Sigmoid colon (tissue), 7 donors: ENCODE measurements around the gene ZBTB39. TPM values are rescaled to one million over a fixed set of nuclear protein-coding genes. Genes with fewer than 3 reads are reported as not detected.
A peak's percentile ranks its signal among the peaks of the same experiment; 100 is the strongest.

Experiments
- DNase-seq: peaks from one replicate; pipeline ENCODE4 v3.0.0-alpha.2; 2019
- H3K27ac ChIP-seq, 4 donors: fragments of 200-600 bp; sonication (generic); one replicate each; pipeline ENCODE4 v1.5.1; 2016 to 2019; ENCODE audit warnings: mild to moderate bottlenecking in 1 of 4
- H3K27me3 ChIP-seq, 3 donors: fragments of 200-600 bp; sonication (generic); one replicate each; pipeline ENCODE4 v1.5.1; 2019; ENCODE audit warnings: mild to moderate bottlenecking in 1 of 3
- H3K36me3 ChIP-seq, 4 donors: fragments of 200-600 bp; sonication (generic); one replicate each; pipeline ENCODE4 v1.5.1; 2016 to 2019
- H3K4me1 ChIP-seq, 4 donors: fragments of 200-600 bp; sonication (generic); one replicate each; pipeline ENCODE4 v1.5.1; 2017 to 2019
- H3K4me3 ChIP-seq, 4 donors: fragments of 200-600 bp; sonication (generic); one replicate each; pipeline ENCODE4 v1.5.1; 2017 to 2019; ENCODE audit warnings: mild to moderate bottlenecking in 2 of 4, moderate library complexity in 1 of 4
- H3K9me3 ChIP-seq, 4 donors: fragments of 200-600 bp in 3 of 4; sonication (generic) in 3 of 4; one replicate each; pipeline versions ENCODE4 v1.5.1 to v1.6.1; 2013 to 2019
- EP300 ChIP-seq, 4 donors: sonication (generic); formaldehyde crosslinking; IDR thresholded peaks; one replicate each; pipeline ENCODE4 v1.6.1; 2017; ENCODE audit warnings: antibody characterized with exemption in 4 of 4
- POLR2A ChIP-seq, 2 donors: fragments of 450-650 bp; IDR thresholded peaks; one replicate each; pipeline ENCODE4 v1.6.1; 2016; ENCODE audit warnings: antibody characterized with exemption in 2 of 2, mild to moderate bottlenecking in 2 of 2, moderate library complexity in 2 of 2
- POLR2AphosphoS5 ChIP-seq, 4 donors: sonication (generic); formaldehyde crosslinking; IDR thresholded peaks; one replicate each; pipeline ENCODE4 v1.6.1; 2017; ENCODE audit warnings: antibody characterized with exemption in 4 of 4
- WGBS, 2 donors: extraction: QIAGEN DNeasy Blood & Tissue Kit; methylation state at CpG; one replicate each; pipeline ENCODE4 v1.1.7; 2013; 5-methylcytosine and 5-hydroxymethylcytosine counted together
- intact Hi-C: fragments of 100-400 bp; cut with DNase I; formaldehyde crosslinking; loops from one replicate; pipeline ENCODE4 v1.15.1; 2023
- polyA plus RNA-seq, 3 donors: library from polyadenylated mRNA; stranded (reverse); fragments of 200-250 nt; gene quantifications; one replicate each; pipeline ENCODE4 v1.2.3, GENCODE V29; 2013
- total RNA-seq, 4 donors: library from RNA; depleted of rRNA; stranded (reverse); fragments of >200 nt; gene quantifications; one replicate each; pipeline ENCODE4 v1.1.0, GENCODE V29; 2016
- TF ChIP-seq, protein P1 (sequence below), 4 experiments: fragments of 450-650 bp in 3 of 4; fragments of 200-600 bp in 1 of 4; IDR thresholded peaks; one replicate each; pipeline ENCODE4 v1.5.1; 2016 to 2019; ENCODE audit warnings: antibody characterized with exemption in 4 of 4, mild to moderate bottlenecking in 3 of 4, moderate library complexity in 2 of 4
- donor health status: healthy with polysubstance abuse.
- donor health status: Bipolar disorder and iron deficiency.
- donor health status: healthy.

ZBTB39 gene
- total and polyA plus RNA-seq, 7 donors, result 0.69 to 6.4 (median 5.0) TPM

DNA sequence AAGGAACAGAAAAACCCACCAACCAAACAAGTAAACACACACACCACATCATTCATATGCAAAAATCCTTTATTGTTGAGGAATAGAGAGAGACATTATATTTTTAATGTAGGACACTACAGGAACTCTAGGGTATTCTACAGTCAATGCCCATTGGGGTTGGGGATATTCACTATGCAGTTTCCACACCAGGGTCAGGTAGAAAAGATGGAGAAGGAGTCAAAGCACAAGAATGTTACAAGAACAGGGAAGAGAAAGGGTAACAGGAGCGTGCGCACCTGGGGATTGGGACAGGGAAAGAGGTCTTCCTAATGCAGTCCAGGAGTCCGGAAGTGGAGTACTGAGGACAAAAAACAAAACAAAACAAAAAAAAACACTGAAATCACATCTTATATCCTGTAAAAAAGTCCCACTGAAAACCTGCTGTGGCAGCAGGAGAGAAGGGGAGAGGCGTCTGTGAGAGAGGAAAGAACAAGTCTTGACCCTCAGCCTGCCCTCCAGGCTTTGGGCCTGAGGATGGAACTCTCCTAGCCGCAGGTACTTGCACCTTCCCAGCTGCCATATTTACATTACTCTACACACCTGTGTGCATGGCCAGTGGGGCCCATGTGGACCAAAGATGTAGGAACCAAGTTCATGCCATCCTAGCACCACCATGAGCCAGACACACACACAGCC is 3.7 kb upstream of the ZBTB39 start:
- TF ChIP-seq, protein P1, sequence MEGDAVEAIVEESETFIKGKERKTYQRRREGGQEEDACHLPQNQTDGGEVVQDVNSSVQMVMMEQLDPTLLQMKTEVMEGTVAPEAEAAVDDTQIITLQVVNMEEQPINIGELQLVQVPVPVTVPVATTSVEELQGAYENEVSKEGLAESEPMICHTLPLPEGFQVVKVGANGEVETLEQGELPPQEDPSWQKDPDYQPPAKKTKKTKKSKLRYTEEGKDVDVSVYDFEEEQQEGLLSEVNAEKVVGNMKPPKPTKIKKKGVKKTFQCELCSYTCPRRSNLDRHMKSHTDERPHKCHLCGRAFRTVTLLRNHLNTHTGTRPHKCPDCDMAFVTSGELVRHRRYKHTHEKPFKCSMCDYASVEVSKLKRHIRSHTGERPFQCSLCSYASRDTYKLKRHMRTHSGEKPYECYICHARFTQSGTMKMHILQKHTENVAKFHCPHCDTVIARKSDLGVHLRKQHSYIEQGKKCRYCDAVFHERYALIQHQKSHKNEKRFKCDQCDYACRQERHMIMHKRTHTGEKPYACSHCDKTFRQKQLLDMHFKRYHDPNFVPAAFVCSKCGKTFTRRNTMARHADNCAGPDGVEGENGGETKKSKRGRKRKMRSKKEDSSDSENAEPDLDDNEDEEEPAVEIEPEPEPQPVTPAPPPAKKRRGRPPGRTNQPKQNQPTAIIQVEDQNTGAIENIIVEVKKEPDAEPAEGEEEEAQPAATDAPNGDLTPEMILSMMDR (IDR thresholded peaks at IDR 0.05), result no peak
- TF ChIP-seq POLR2A (IDR thresholded peaks at IDR 0.05) (no peak), POLR2AphosphoS5 (IDR thresholded peaks at IDR 0.05) (no peak), EP300 (IDR thresholded peaks at IDR 0.05) (no peak)
- peaks cover 0 to 32% (median 28%) of the 10 kb centered on the region in 4 donors for H3K4me1 ChIP-seq
- no peak for DNase-seq
- no peak overlapping the region for H3K4me3 ChIP-seq
- H3K36me3 ChIP-seq, result no peaks in the 10 kb centered on the region
- no peaks in the 10 kb centered on the region for H3K27me3 ChIP-seq
- H3K27ac ChIP-seq, result no peak overlapping the region
- intact Hi-C loops, result loop anchor here (2.0 to 10.0 kb wide), 4 partner anchors 51 to 365 kb away; partner anchors contain the start of genes ATP5F1B and STAT6
- no peaks in the 10 kb centered on the region for H3K9me3 ChIP-seq
- 93% methylated on average over 5 of the region's 5 CpGs for WGBS, 2 donors

DNA sequence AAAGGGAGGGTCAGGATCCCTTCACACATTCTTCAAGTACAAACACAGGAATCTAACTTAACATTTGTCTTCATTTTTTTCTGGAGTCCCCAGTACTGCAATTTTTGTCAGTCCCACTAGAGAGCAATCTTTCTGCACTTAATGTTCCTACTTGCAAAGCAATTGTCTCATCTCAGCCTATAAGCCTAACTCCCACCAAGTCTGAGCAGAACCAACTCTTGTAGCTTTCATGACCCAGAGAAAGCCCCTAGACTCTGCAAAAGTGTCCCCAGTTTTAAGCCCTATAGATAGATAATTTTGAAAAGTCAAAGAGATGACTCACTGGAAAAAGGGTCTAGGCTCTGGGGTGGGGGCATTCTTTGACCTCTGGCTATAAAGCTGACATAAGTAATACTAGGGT is 1.8 kb upstream of the ZBTB39 start:
- no peaks in the 10 kb centered on the region for H3K27me3 ChIP-seq
- no peaks in the 10 kb centered on the region for H3K9me3 ChIP-seq
- peaks cover 0 to 39% (median 33%) of the 10 kb centered on the region in 4 donors for H3K4me1 ChIP-seq
- intact Hi-C loops, result loop anchor here (2.0 to 10.0 kb wide), 4 partner anchors 53 to 363 kb away; partner anchors contain the start of genes ATP5F1B and STAT6
- no peak overlapping the region for H3K4me3 ChIP-seq
- DNase-seq, result no peak
- peak overlapping the region in 3 of 4 donors; percentile 54 to 64 (median 60) for H3K27ac ChIP-seq
- no peak for TF ChIP-seq POLR2AphosphoS5 (IDR thresholded peaks at IDR 0.05)
- TF ChIP-seq, protein P1 (IDR thresholded peaks at IDR 0.05), result peak; percentile 61 to 83 (median 72)
- peaks cover 9 to 16% (median 15%) of the 10 kb centered on the region in 4 donors for H3K36me3 ChIP-seq

DNA sequence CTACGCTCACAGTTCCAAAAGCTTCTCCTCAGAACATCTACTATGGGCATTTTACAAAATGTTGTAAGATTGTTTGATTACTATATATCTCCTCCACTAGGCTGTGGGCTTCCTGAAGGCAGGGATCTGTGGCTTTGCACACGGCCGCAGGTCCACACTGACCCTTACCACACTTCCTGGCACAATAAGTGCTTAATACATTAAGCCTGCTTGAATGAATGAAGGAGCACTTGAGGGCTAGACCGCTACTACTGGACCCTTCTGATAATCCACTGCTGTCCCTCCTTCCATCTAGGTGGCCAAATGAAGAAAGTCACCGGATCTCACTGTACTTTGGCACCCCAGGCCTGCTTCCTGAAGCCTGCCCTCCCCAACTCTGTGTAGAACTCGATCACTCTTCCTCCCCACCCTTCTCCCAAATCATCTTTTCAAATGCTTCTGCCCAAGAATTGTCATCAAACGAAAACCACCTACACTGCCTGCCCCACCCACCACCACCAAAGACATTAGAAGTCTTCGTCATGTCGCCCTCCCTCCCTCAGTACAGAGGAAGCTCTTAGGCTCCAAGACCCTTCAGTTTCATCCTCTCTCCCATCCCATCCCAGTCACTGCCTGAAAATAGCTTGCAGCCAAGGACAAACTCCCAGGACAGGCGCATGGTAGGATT is 596 bp upstream of the ZBTB39 start:
- H3K27me3 ChIP-seq, result no peaks in the 10 kb centered on the region
- TF ChIP-seq EP300 (IDR thresholded peaks at IDR 0.05) (no peak), POLR2A (IDR thresholded peaks at IDR 0.05) (no peak), POLR2AphosphoS5 (IDR thresholded peaks at IDR 0.05) (no peak)
- TF ChIP-seq, protein P1 (IDR thresholded peaks at IDR 0.05), result peak in 1 of 4 experiments; percentile 11
- DNase-seq, result no peak
- peaks cover 18 to 29% (median 24%) of the 10 kb centered on the region in 4 donors for H3K36me3 ChIP-seq
- H3K4me1 ChIP-seq, result peaks cover 0 to 47% (median 37%) of the 10 kb centered on the region in 4 donors
- peak overlapping the region; percentile 54 to 94 (median 92) for H3K27ac ChIP-seq
- WGBS, 2 donors, result 46 to 53% methylated on average over 10 of the region's 10 CpGs
- H3K4me3 ChIP-seq, result peak overlapping the region in 3 of 4 donors; percentile 91 to 98 (median 94)
- intact Hi-C loops, result loop anchor here (5.0 to 10.0 kb wide), 3 partner anchors 105 to 362 kb away; partner anchors contain the start of genes ATP5F1B and STAT6
- no peaks in the 10 kb centered on the region for H3K9me3 ChIP-seq

DNA sequence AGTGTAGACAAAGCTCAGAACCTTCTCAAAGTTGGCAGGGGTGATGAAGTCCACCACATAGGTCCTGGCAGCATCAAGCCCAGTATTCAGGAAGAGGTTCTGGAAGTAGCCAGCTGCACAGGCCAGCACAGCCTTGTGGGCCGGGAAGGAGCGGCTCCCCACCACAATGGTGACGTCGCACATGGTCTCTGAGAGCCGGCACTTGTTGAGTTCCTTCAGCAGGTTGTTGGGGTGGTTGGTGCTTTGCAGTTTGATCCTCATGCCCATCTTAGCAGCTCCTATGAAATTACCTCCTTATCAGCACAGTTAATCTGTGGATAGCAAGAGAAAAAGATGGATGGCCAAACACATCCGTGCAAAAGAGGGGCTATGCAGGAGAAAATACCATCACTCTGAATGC is 1.7 kb downstream of the ZBTB39 start:
- Histone ChIP-seq H3K4me1 (peaks cover 0 to 58% (median 43%) of the 10 kb centered on the region in 4 donors), H3K9me3 (no peaks in the 10 kb centered on the region), H3K4me3 (no peak overlapping the region), H3K27me3 (no peaks in the 10 kb centered on the region), H3K36me3 (peaks cover 20 to 52% (median 26%) of the 10 kb centered on the region in 4 donors), H3K27ac (no peak overlapping the region)
- intact Hi-C loops, result loop anchor here (5.0 to 10.0 kb wide), 3 partner anchors 108 to 360 kb away; partner anchors contain the start of genes ATP5F1B and STAT6
- DNase-seq, result no peak
- 88 to 90% methylated on average over 6 of the region's 6 CpGs for WGBS, 2 donors
- TF ChIP-seq, protein P1 (IDR thresholded peaks at IDR 0.05), result no peak
- TF ChIP-seq POLR2AphosphoS5 (IDR thresholded peaks at IDR 0.05), result no peak
- no peak for TF ChIP-seq EP300 (IDR thresholded peaks at IDR 0.05)
- TF ChIP-seq POLR2A (IDR thresholded peaks at IDR 0.05), result no peak
